Ovary (tissue), 9 donors: ENCODE results near the gene CACNA2D3. TPM values are rescaled to one million over a fixed set of nuclear protein-coding genes. Genes with fewer than 3 reads are reported as not detected.

ENCODE experiments used
- DNase-seq, 5 donors: peaks; one replicate each; pipeline ENCODE4 v3.0.0-alpha.2; 2019 to 2020
- H3K27ac ChIP-seq, 2 donors: fragments of 200-600 bp; one replicate each; pipeline versions ENCODE4 v1.5.1 to v1.8.0; 2019 to 2022
- H3K27me3 ChIP-seq: fragments of 200-600 bp; one replicate; pipeline ENCODE4 v1.8.0; 2022
- H3K36me3 ChIP-seq: fragments of 200-600 bp; sonication (generic); one replicate; pipeline ENCODE4 v1.5.1; 2019
- H3K4me1 ChIP-seq: one replicate; pipeline ENCODE4 v1.8.1; 2013; ENCODE audit warnings: mild to moderate bottlenecking, moderate library complexity; ENCODE audit not compliant: insufficient read depth
- H3K4me3 ChIP-seq: fragments of 200-600 bp; sonication (generic); one replicate; pipeline ENCODE4 v1.5.1; 2017
- H3K9me3 ChIP-seq, 2 donors: fragments of 200-600 bp in 1 of 2; sonication (generic) in 1 of 2; one replicate each; pipeline versions ENCODE4 v1.5.1 to v1.8.1; 2013 to 2019; ENCODE audit warnings: mild to moderate bottlenecking in 1 of 2, moderate library complexity in 1 of 2
- CTCF ChIP-seq, 3 donors: fragments of 450-650 bp in 2 of 3; fragments of 200-600 bp in 1 of 3; IDR thresholded peaks; one replicate each; pipeline versions ENCODE4 v1.5.1 to v1.8.0; 2016 to 2022; ENCODE audit warnings: antibody characterized with exemption in 3 of 3, mild to moderate bottlenecking in 1 of 3
- EP300 ChIP-seq: sonication (generic); formaldehyde crosslinking; IDR thresholded peaks from one replicate; pipeline ENCODE4 v1.6.1; 2017; ENCODE audit warnings: antibody characterized with exemption
- POLR2A ChIP-seq: fragments of 450-650 bp; IDR thresholded peaks from one replicate; pipeline ENCODE4 v1.6.1; 2017; ENCODE audit warnings: antibody characterized with exemption, mild to moderate bottlenecking, moderate library complexity
- WGBS, 3 donors: extraction: QIAGEN DNeasy Blood & Tissue Kit in 1 of 3; methylation state at CpG; one replicate each; pipeline versions ENCODE4 v1.1.5 to v1.1.7; 2013 to 2017; 5-methylcytosine and 5-hydroxymethylcytosine counted together
- intact Hi-C, 4 donors: fragments of 100-400 bp; cut with DNase I; formaldehyde crosslinking; loops; one replicate each; pipeline versions ENCODE4 v1.11.0 to v1.15.1; 2022 to 2023
- polyA plus RNA-seq, 2 donors: library from polyadenylated mRNA; stranded (reverse); fragments of 200-250 nt in 1 of 2; fragments of 350-450 nt in 1 of 2; fragmentation: Illumina TruSeq in 1 of 2; extraction: RNeasy Lipid Tissue Mini Kit (QIAGEN cat#74804) in 1 of 2; gene quantifications; one replicate each; pipeline ENCODE4 v1.2.3, GENCODE V29; 2013 to 2014
- total RNA-seq, 7 donors: library from RNA; depleted of rRNA in 2 of 7; stranded (reverse); fragments of >200 nt in 2 of 7; fragmentation: NEBNext Ultra II Directional in 3 of 7; extraction: Animal tissue kit (Norgen Biotek cat#: 25700) in 3 of 7; gene quantifications; one replicate each; pipeline versions ENCODE4 v1.1.0 to v1.2.4, GENCODE V29; 2016 to 2023
- donor health status: DM: no; HTN: no; CAD: no; lungs with moderate emphysema.
- donor health status: DM: no; HTN: no; CAD: no.
- donor health status: Bipolar disorder and iron deficiency.
- donor health status: DM: yes; HTN: yes; CAD: no.
- donor health status: DM: no; HTN: no; CAD: no.
- donor health status: DM: yes; HTN: yes; CAD: no.

CACNA2D3 gene
- total and polyA plus RNA-seq, 9 donors: 2.0 to 10.1 (median 4.7) TPM

GRCh38 chr3:54917862-54918261, 795.5 kb downstream of the CACNA2D3 start:
- TF ChIP-seq POLR2A (no peak), EP300 (no peak), CTCF (IDR thresholded peaks at IDR 0.05) (no peak)
- WGBS, 3 donors: 83 to 96% (median 88%) methylated on average over 4 of the region's 4 CpGs
- Histone ChIP-seq H3K27ac (no peak overlapping the region), H3K36me3 (no peaks in the 10 kb centered on the region), H3K27me3 (no peaks in the 10 kb centered on the region), H3K4me1 (peaks cover 2% of the 10 kb centered on the region), H3K9me3 (no peaks in the 10 kb centered on the region), H3K4me3 (no peak overlapping the region)
- intact Hi-C loops: no loop called here
- no peak for DNase-seq

DNA sequence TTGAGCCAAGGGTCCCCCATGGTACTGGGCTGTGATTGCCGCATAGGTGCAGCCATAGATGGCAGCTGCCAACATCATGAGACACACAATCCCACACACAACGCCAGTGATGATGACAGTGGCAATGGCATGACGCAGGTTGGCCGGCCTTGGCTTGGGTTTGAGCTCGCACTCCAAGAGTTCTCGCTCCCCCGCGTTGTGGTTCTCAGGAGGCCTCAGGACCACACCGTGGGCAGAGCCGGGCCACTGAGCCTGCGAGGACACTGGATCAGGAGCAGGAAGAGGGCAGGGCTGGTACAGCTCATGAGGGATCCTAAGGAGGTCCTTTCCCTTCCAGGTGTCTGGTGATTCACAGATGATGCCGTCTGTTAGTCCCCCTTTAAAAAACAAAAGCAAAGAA, 796.2 kb downstream of the CACNA2D3 start:
- intact Hi-C loops: no loop called here
- no peak overlapping the region for H3K4me3 ChIP-seq
- H3K27ac ChIP-seq: no peak overlapping the region
- H3K4me1 ChIP-seq: peaks cover 1% of the 10 kb centered on the region
- WGBS, 3 donors: 91 to 96% (median 95%) methylated on average over 12 of the region's 12 CpGs
- no peaks in the 10 kb centered on the region for H3K27me3 ChIP-seq
- H3K9me3 ChIP-seq: no peaks in the 10 kb centered on the region
- DNase-seq: no peak
- TF ChIP-seq POLR2A: no peak
- no peak for TF ChIP-seq CTCF (IDR thresholded peaks at IDR 0.05)
- no peak for TF ChIP-seq EP300
- no peaks in the 10 kb centered on the region for H3K36me3 ChIP-seq

- no peak for TF ChIP-seq POLR2A
- TF ChIP-seq EP300: no peak
- no peak for TF ChIP-seq CTCF (IDR thresholded peaks at IDR 0.05)
- no peaks in the 10 kb centered on the region for H3K27me3 ChIP-seq
- H3K4me1 ChIP-seq: no peaks in the 10 kb centered on the region
- no peak within 1 kb of the TSS for H3K4me3 ChIP-seq
- no peaks in the 10 kb centered on the region for H3K36me3 ChIP-seq
- H3K27ac ChIP-seq: no peak within 1 kb of the TSS
- WGBS, 3 donors: 56 to 73% (median 63%) methylated on average over 14 of the region's 14 CpGs
- intact Hi-C loops: no loop called here
- no peak for DNase-seq
- no peaks in the 10 kb centered on the region for H3K9me3 ChIP-seq
Observed at GRCh38 chr3:54928046-54928770, 805.9 kb downstream of the CACNA2D3 start, which contains the start of gene LRTM1. Gene LRTM1, minus strand, starts transcription at chr3:54928059. Its CDS starts 148 bp downstream, at chr3:54927911.

DNA sequence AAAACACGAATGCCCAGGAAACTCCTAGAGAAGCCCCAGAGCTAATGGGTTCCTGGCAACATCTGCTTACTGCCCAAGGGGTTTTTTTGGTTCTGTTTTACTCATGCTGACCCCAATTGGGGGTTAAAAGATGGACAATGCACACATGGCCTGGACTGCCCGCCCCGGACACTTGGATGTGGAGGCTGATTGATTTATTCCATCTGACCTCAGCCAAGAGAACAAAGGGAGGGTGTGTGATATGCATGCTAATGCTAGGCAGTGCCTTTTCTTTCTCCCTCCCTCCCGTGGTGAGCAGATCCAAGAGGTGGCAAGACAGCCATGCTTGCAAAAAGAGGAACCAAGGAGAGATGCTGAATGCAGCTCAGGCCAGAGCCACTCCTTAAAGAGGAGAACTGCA, 808.8 kb downstream of the CACNA2D3 start:
- Histone ChIP-seq H3K4me1 (no peaks in the 10 kb centered on the region), H3K36me3 (no peaks in the 10 kb centered on the region), H3K9me3 (no peaks in the 10 kb centered on the region), H3K27ac (no peak overlapping the region), H3K4me3 (no peak overlapping the region), H3K27me3 (no peaks in the 10 kb centered on the region)
- TF ChIP-seq POLR2A: no peak
- no peak for TF ChIP-seq EP300
- TF ChIP-seq CTCF (IDR thresholded peaks at IDR 0.05): no peak
- WGBS, 3 donors: 77 to 86% (median 86%) methylated on average over 4 of the region's 4 CpGs
- no peak for DNase-seq
- intact Hi-C loops: no loop called here
